ENCODE data around the gene LRRTM3. TPM values are rescaled to one million over a fixed set of nuclear protein-coding genes. Genes with fewer than 3 reads are reported as not detected.

The LRRTM3 gene
- total and polyA plus RNA-seq, 4 donors, result 0.02 to 0.68 (median 0.06) TPM; not detected in 1

DNA sequence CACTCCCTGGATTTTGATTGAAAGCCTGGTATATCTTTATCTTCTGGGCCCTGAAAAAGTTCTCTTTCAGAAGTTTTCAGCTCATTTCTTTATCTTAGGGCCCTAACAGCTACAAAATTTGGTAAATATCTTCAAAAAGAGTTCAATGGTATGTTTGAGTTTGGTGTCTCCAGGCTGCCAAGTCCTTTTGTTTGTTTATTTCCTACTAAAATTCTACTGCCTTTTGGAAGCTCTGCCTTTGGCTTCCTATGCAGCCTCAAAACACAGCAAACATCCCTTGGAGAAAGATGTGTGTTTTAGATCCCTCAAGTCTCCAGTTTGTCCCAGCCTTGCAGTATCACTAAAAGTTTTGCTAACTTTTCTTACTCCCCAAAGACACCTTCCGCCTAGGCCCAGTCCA lies 146.8 kb downstream of the LRRTM3 start:
- no peak overlapping the region for H3K9ac ChIP-seq (ENCODE audit: insufficient read depth in 1 of 2, low read length in 2 of 2)
- DNase-seq (peak in 2 of 3 donors; percentile 31 to 42), ATAC-seq (ENCODE audit: insufficient read depth, low FRiP score) (no peak)
- no peak overlapping the region for H3K4me3 ChIP-seq
- H3K4me1 ChIP-seq (ENCODE audit: control insufficient read depth in 5 of 5, insufficient read depth in 5 of 5, low read length in 5 of 5), result peaks cover 0 to 10% (median 8%) of the 10 kb centered on the region in 5 donors
- H3K27me3 ChIP-seq (ENCODE audit: control insufficient read depth in 3 of 3, insufficient read depth in 3 of 3, low read length in 2 of 3), result no peaks in the 10 kb centered on the region
- no peak overlapping the region for H3K27ac ChIP-seq (ENCODE audit: low read depth in 1 of 2, low read length in 1 of 2)
- TF ChIP-seq, protein P1, sequence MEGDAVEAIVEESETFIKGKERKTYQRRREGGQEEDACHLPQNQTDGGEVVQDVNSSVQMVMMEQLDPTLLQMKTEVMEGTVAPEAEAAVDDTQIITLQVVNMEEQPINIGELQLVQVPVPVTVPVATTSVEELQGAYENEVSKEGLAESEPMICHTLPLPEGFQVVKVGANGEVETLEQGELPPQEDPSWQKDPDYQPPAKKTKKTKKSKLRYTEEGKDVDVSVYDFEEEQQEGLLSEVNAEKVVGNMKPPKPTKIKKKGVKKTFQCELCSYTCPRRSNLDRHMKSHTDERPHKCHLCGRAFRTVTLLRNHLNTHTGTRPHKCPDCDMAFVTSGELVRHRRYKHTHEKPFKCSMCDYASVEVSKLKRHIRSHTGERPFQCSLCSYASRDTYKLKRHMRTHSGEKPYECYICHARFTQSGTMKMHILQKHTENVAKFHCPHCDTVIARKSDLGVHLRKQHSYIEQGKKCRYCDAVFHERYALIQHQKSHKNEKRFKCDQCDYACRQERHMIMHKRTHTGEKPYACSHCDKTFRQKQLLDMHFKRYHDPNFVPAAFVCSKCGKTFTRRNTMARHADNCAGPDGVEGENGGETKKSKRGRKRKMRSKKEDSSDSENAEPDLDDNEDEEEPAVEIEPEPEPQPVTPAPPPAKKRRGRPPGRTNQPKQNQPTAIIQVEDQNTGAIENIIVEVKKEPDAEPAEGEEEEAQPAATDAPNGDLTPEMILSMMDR (IDR thresholded peaks at IDR 0.05; ENCODE audit: control extremely low read depth, extremely low read depth), result no peak
- WGBS, 2 donors, result 89 to 92% methylated on average over 1 of the region's 1 CpG
- no peaks in the 10 kb centered on the region for H3K36me3 ChIP-seq (ENCODE audit: control insufficient read depth in 4 of 4, insufficient read depth in 4 of 4, low read length in 4 of 4)
- no peaks in the 10 kb centered on the region for H3K9me3 ChIP-seq (ENCODE audit: control insufficient read depth in 4 of 4, insufficient read depth in 3 of 4, low read length in 3 of 4)

DNA sequence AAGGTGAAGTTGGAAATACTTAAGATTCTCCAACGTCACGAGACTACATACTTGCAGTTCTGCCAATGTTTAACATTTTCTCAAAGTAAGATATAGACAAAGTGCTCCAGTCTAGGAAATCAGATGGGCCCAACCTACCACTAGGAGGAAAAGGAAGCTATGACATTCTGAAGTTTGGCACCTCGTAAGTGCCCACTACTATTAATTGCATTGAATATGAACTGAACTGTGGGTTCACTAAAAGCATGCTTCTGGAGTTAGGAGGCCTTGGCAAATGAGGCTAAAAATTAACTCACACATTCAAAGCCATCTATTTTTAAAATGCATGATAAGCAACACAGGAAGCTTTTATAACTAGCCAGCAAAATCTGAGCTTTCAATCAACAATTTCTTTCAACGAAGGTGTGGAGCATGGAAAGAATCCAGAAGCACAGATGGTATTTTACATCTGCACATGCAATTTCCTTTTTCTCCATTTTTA lies 149.7 kb downstream of the LRRTM3 start:
- no peak overlapping the region for H3K4me3 ChIP-seq
- peak; percentile 13 to 71 (median 36) for DNase-seq
- H3K36me3 ChIP-seq (ENCODE audit: control insufficient read depth in 4 of 4, insufficient read depth in 4 of 4, low read length in 4 of 4), result no peaks in the 10 kb centered on the region
- peak overlapping the region in 1 of 2 donors; percentile 60 for H3K27ac ChIP-seq (ENCODE audit: low read depth in 1 of 2, low read length in 1 of 2)
- peaks cover 0 to 10% (median 8%) of the 10 kb centered on the region in 5 donors for H3K4me1 ChIP-seq (ENCODE audit: control insufficient read depth in 5 of 5, insufficient read depth in 5 of 5, low read length in 5 of 5)
- no peak overlapping the region for H3K9ac ChIP-seq (ENCODE audit: insufficient read depth in 1 of 2, low read length in 2 of 2)
- TF ChIP-seq, protein P1 (IDR thresholded peaks at IDR 0.05; ENCODE audit: control extremely low read depth, extremely low read depth), result no peak
- ATAC-seq (ENCODE audit: insufficient read depth, low FRiP score), result no peak
- no peaks in the 10 kb centered on the region for H3K9me3 ChIP-seq (ENCODE audit: control insufficient read depth in 4 of 4, insufficient read depth in 3 of 4, low read length in 3 of 4)
- H3K27me3 ChIP-seq (ENCODE audit: control insufficient read depth in 3 of 3, insufficient read depth in 3 of 3, low read length in 2 of 3), result no peaks in the 10 kb centered on the region
- WGBS, 2 donors, result 42 to 54% methylated on average over 4 of the region's 4 CpGs

DNA sequence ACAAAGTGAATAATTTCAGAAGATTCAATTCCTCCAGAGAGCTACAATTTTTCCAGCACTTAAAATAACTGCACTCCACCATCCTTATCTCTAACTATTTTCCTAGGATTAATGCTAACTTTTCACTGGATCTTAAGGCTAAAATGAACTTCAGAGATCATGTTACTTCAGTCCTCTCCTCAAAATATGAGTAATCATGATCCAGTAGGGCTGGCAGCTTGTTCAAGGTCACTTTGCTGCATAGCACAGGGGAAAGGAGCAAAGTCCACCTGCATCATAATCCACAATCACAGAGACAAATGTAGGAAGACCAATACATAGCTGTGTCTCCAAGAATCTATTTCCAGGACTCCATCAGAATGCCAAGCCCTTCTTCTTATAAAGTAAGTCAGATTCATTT lies 150.3 kb downstream of the LRRTM3 start:
- Histone ChIP-seq H3K36me3 (ENCODE audit: control insufficient read depth in 4 of 4, insufficient read depth in 4 of 4, low read length in 4 of 4) (no peaks in the 10 kb centered on the region), H3K4me1 (ENCODE audit: control insufficient read depth in 5 of 5, insufficient read depth in 5 of 5, low read length in 5 of 5) (peaks cover 0 to 10% (median 8%) of the 10 kb centered on the region in 5 donors), H3K9ac (ENCODE audit: insufficient read depth in 1 of 2, low read length in 2 of 2) (no peak overlapping the region), H3K9me3 (ENCODE audit: control insufficient read depth in 4 of 4, insufficient read depth in 3 of 4, low read length in 3 of 4) (no peaks in the 10 kb centered on the region), H3K27ac (ENCODE audit: low read depth in 1 of 2, low read length in 1 of 2) (no peak overlapping the region), H3K4me3 (no peak overlapping the region), H3K27me3 (ENCODE audit: control insufficient read depth in 3 of 3, insufficient read depth in 3 of 3, low read length in 2 of 3) (no peaks in the 10 kb centered on the region)
- DNase-seq (no peak), ATAC-seq (ENCODE audit: insufficient read depth, low FRiP score) (no peak)
- TF ChIP-seq, protein P1 (IDR thresholded peaks at IDR 0.05; ENCODE audit: control extremely low read depth, extremely low read depth), result no peak

DNA sequence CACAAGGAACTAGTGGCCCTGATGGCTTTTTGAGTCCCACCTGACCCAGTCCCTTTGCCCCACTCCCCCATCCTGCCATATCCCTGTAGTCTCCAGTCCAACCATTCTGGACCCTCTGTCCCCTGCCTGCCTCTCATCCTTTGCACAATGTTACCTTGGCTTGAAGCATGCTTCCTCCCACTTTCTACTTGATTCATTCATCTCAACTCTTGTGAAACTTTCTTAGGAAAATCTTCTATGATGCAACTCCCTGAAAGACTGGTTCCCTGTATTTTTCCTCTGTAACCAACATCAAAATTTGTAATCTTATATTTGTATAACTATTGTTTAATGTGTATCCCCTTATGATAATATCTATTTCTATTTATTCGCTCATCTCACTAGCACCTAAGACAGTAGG lies 151.5 kb downstream of the LRRTM3 start:
- Histone ChIP-seq H3K9me3 (ENCODE audit: control insufficient read depth in 4 of 4, insufficient read depth in 3 of 4, low read length in 3 of 4) (no peaks in the 10 kb centered on the region), H3K36me3 (ENCODE audit: control insufficient read depth in 4 of 4, insufficient read depth in 4 of 4, low read length in 4 of 4) (no peaks in the 10 kb centered on the region), H3K27ac (ENCODE audit: low read depth in 1 of 2, low read length in 1 of 2) (no peak overlapping the region), H3K9ac (ENCODE audit: insufficient read depth in 1 of 2, low read length in 2 of 2) (no peak overlapping the region), H3K4me1 (ENCODE audit: control insufficient read depth in 5 of 5, insufficient read depth in 5 of 5, low read length in 5 of 5) (peaks cover 0 to 10% (median 8%) of the 10 kb centered on the region in 5 donors), H3K4me3 (no peak overlapping the region), H3K27me3 (ENCODE audit: control insufficient read depth in 3 of 3, insufficient read depth in 3 of 3, low read length in 2 of 3) (no peaks in the 10 kb centered on the region)
- DNase-seq (no peak), ATAC-seq (ENCODE audit: insufficient read depth, low FRiP score) (no peak)
- 87 to 96% methylated on average over 1 of the region's 1 CpG for whole genome bisulfite sequencing, 2 donors
- TF ChIP-seq, protein P1 (IDR thresholded peaks at IDR 0.05; ENCODE audit: control extremely low read depth, extremely low read depth), result no peak
